GM12878 (cell line): ENCODE data around the gene ERC2. TPM values are rescaled to one million over a fixed set of nuclear protein-coding genes. Genes with fewer than 3 reads are reported as not detected.

Source experiments
- ATAC-seq: fragments of 200-7000 bp; cut with Tn5 transposase; 3 replicates; pipeline ENCODE4 v1.9.1; 2020; ENCODE audit warnings: mild to moderate bottlenecking, moderate library complexity
- BruUV-seq: library from RNA; stranded (reverse); fragments of 400-500 nt; replicated peaks from 2 replicates; lab custom pipeline; 2021; lab: Mats Ljungman, UMichigan
- CTCF ChIA-PET: fragments of 300-600 bp; sonication (Branson Sonifier 250); formaldehyde crosslinking; extraction: SDS; loops from one replicate; lab custom pipeline; 2021; ENCODE audit warnings: inconsistent platforms; lab: Yijun Ruan, JAX
- POLR2A ChIA-PET: fragments of 350-600 bp; formaldehyde crosslinking; extraction: SDS; loops from one replicate; lab custom pipeline; 2021; ENCODE audit warnings: inconsistent platforms; lab: Charles Lee
- RAD21 ChIA-PET: fragments of 300-600 bp; sonication (Branson Sonifier 250); formaldehyde crosslinking; loops from one replicate; lab custom pipeline; 2023; ENCODE audit warnings: antibody characterized with exemption; ENCODE audit not compliant: unreplicated experiment; lab: Charles Lee
- SMC1A ChIA-PET: fragments of 300-600 bp; sonication (Branson Sonifier 250); formaldehyde crosslinking; loops from one replicate; lab custom pipeline; 2023; ENCODE audit not compliant: unreplicated experiment, uncharacterized antibody; lab: Charles Lee
- DNase-seq: peaks from one replicate; pipeline ENCODE4 v3.0.0-alpha.2; 2011; ENCODE audit warnings: low read depth, low spot score
- FAIRE-seq: peaks from 3 replicates; lab custom pipeline; 2011; peaks lifted over from hg19 to GRCh38; lab: Jason Lieb, UNC
- H2AFZ ChIP-seq: 2 replicates; pipeline ENCODE4 v1.6.0; 2011; ENCODE audit warnings: low read depth, low read length, control low read depth; ENCODE audit not compliant: control insufficient read depth
- H3K27ac ChIP-seq: 2 replicates; pipeline ENCODE4 v1.5.1; 2011; ENCODE audit warnings: control low read depth; ENCODE audit not compliant: control insufficient read depth, insufficient read depth
- H3K27me3 ChIP-seq, 2 experiments: replicated peaks in 1 of 2; 2 replicates each; pipeline versions ENCODE4 v1.6.0 to v1.6.1; 2011; ENCODE audit warnings: low read length in 1 of 2; ENCODE audit not compliant: control insufficient read depth in 2 of 2, insufficient read depth in 2 of 2
- H3K36me3 ChIP-seq, 2 experiments: 2 replicates each; pipeline ENCODE4 v1.5.1; 2011; ENCODE audit warnings: low read length in 1 of 2; ENCODE audit not compliant: control insufficient read depth in 2 of 2, insufficient read depth in 2 of 2
- H3K4me1 ChIP-seq: 2 replicates; pipeline ENCODE4 v1.6.1; 2011; ENCODE audit warnings: mild to moderate bottlenecking, low read length, moderate library complexity, mixed read lengths; ENCODE audit not compliant: control insufficient read depth, insufficient read depth
- H3K4me2 ChIP-seq: 2 replicates; pipeline ENCODE4 v1.6.0; 2011; ENCODE audit warnings: control low read depth; ENCODE audit not compliant: control insufficient read depth, insufficient read depth
- H3K4me3 ChIP-seq: fragments of 200-600 bp; sonication (generic); 2 replicates; pipeline ENCODE4 v1.5.1; 2016
- H3K79me2 ChIP-seq: 2 replicates; pipeline ENCODE4 v1.6.0; 2011; ENCODE audit warnings: low read length; ENCODE audit not compliant: control insufficient read depth, insufficient read depth
- H3K9ac ChIP-seq: 2 replicates; pipeline ENCODE4 v1.8.0; 2011; ENCODE audit warnings: low read length, control low read depth, mixed read lengths; ENCODE audit not compliant: control insufficient read depth, insufficient read depth
- H3K9me3 ChIP-seq: replicated peaks from 3 replicates; pipeline ENCODE4 v1.5.1; 2011; ENCODE audit warnings: mild to moderate bottlenecking, low read length; ENCODE audit not compliant: control insufficient read depth, insufficient read depth
- H4K20me1 ChIP-seq: 2 replicates; pipeline ENCODE4 v1.6.0; 2011; ENCODE audit not compliant: control insufficient read depth, insufficient read depth
- CREB1 ChIP-seq: IDR thresholded peaks from 2 replicates; pipeline ENCODE4 v1.6.1; 2012; ENCODE audit warnings: low read depth, mild to moderate bottlenecking, inconsistent platforms
- EP300 ChIP-seq, 2 experiments: fragments of 150-350 bp in 1 of 2; IDR thresholded peaks; 2 replicates each; pipeline ENCODE4 v1.6.1; 2011 to 2012; ENCODE audit warnings: low read depth in 2 of 2, low read length in 2 of 2, borderline replicate concordance in 1 of 2, improper control_type of control experiment in 1 of 2, inconsistent platforms in 1 of 2; ENCODE audit not compliant: control insufficient read depth in 1 of 2
- EZH2 ChIP-seq: IDR thresholded peaks from 2 replicates; pipeline ENCODE4 v1.6.1; 2012; ENCODE audit warnings: low read depth, mild to moderate bottlenecking, control low read depth, inconsistent platforms, low read length, borderline replicate concordance; ENCODE audit not compliant: control insufficient read depth
- KDM1A ChIP-seq: fragments of 200-600 bp; sonication (generic); IDR thresholded peaks from 2 replicates; pipeline ENCODE4 v1.6.1; 2016; ENCODE audit warnings: borderline replicate concordance
- PML ChIP-seq: IDR thresholded peaks from 2 replicates; pipeline ENCODE4 v1.6.1; 2012; ENCODE audit warnings: low read length, inconsistent platforms
- STAT3 ChIP-seq: IDR thresholded peaks from 2 replicates; pipeline ENCODE4 v1.6.1; 2011; ENCODE audit warnings: low read depth, low read length, improper control_type of control experiment
- YBX1 ChIP-seq: fragments of 450-650 bp; IDR thresholded peaks from 2 replicates; pipeline ENCODE4 v1.6.1; 2016; ENCODE audit warnings: antibody characterized with exemption
- WGBS: methylation state at CpG from one replicate; pipeline ENCODE4 v1.1.6; 2016; ENCODE audit warnings: low lambda C conversion rate; ENCODE audit not compliant: insufficient replicate concordance, insufficient coverage; ENCODE audit errors: missing lambda C conversion rate; 5-methylcytosine and 5-hydroxymethylcytosine counted together
- in situ Hi-C: fragments of 300-500 bp; cut with MboI; formaldehyde crosslinking; loops from 9 replicates; pipeline ENCODE4 v1.14.3; 2018; ENCODE audit warnings: mixed read lengths
- intact Hi-C: fragments of 100-400 bp; cut with micrococcal nuclease; formaldehyde crosslinking; loops from one replicate; pipeline ENCODE4 v1.14.2; 2022; ENCODE audit not compliant: unreplicated experiment
- polyA plus RNA-seq, 11 experiments: library from polyadenylated mRNA; depleted of rRNA in 4 of 11; unstranded in 6 of 11; stranded (reverse) in 5 of 11; fragments of >200 nt; fragmentation: Nextera tagmentation in 4 of 11; fragmentation: Illumina TruSeq in 1 of 11; extraction: Ambion mirVana in 4 of 11; extraction: Trizol in 1 of 11; gene quantifications; 1 replicate in 1 of 11; 2 replicates in 10 of 11; pipeline versions ENCODE4 v1.2.1 to v1.2.3, GENCODE V29; 2011 to 2016; ENCODE audit warnings: inconsistent platforms in 2 of 11, missing spikeins in 2 of 11, low read depth in 1 of 11
- total RNA-seq, 4 experiments: library from RNA; depleted of rRNA in 3 of 4; stranded (reverse); fragments of >200 nt in 3 of 4; fragmentation: Illumina TruSeq in 1 of 4; extraction: Trizol in 1 of 4; gene quantifications; 2 replicates each; pipeline versions ENCODE4 v1.2.1 to v1.2.3, GENCODE V29; 2013 to 2021
- TF ChIP-seq, protein P1 (sequence below): fragments of 450-650 bp; IDR thresholded peaks from 2 replicates; pipeline ENCODE4 v1.6.1; 2017; ENCODE audit warnings: mild to moderate bottlenecking, moderate library complexity

Gene ERC2
- total and polyA plus RNA-seq, 10 of the 15 experiments (the other 5 are each of a cell fraction or from before 2014, with no cell fraction given): 0.06 to 1.4 (median 0.12) TPM; not detected in 3

DNA sequence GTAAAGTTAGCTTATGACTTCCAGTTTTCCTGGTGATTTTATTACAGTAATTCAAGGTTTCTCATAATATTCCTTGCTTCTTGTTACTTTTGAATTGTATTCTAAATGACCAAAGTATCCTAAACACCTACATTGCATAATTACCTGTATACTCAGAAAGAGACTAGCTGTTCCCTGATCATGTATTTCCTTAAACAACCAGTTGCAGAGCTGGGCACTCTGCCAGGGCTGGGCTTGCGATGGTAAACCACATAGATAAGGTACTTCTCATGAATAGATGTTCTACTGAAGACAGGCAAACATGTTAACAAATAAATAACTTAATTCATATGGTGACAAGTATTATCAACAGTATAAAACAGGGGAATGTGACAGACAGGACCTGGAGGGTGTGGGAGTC lies 838.8 kb downstream of the ERC2 start:
- POLR2A ChIA-PET: no interaction called here
- in situ Hi-C loops: no loop called here
- intact Hi-C loops: no loop called here
- no peak for TF ChIP-seq CREB1
- TF ChIP-seq, protein P1, sequence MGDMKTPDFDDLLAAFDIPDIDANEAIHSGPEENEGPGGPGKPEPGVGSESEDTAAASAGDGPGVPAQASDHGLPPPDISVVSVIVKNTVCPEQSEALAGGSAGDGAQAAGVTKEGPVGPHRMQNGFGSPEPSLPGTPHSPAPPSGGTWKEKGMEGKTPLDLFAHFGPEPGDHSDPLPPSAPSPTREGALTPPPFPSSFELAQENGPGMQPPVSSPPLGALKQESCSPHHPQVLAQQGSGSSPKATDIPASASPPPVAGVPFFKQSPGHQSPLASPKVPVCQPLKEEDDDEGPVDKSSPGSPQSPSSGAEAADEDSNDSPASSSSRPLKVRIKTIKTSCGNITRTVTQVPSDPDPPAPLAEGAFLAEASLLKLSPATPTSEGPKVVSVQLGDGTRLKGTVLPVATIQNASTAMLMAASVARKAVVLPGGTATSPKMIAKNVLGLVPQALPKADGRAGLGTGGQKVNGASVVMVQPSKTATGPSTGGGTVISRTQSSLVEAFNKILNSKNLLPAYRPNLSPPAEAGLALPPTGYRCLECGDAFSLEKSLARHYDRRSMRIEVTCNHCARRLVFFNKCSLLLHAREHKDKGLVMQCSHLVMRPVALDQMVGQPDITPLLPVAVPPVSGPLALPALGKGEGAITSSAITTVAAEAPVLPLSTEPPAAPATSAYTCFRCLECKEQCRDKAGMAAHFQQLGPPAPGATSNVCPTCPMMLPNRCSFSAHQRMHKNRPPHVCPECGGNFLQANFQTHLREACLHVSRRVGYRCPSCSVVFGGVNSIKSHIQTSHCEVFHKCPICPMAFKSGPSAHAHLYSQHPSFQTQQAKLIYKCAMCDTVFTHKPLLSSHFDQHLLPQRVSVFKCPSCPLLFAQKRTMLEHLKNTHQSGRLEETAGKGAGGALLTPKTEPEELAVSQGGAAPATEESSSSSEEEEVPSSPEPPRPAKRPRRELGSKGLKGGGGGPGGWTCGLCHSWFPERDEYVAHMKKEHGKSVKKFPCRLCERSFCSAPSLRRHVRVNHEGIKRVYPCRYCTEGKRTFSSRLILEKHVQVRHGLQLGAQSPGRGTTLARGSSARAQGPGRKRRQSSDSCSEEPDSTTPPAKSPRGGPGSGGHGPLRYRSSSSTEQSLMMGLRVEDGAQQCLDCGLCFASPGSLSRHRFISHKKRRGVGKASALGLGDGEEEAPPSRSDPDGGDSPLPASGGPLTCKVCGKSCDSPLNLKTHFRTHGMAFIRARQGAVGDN: no peak
- TF ChIP-seq STAT3: no peak
- TF ChIP-seq KDM1A: no peak
- TF ChIP-seq EZH2: no peak
- TF ChIP-seq PML: no peak
- TF ChIP-seq YBX1: no peak
- no peak for TF ChIP-seq EP300 (IDR thresholded peaks at IDR 0.05; ENCODE audit: borderline replicate concordance in 1 of 2, control insufficient read depth in 1 of 2, low read depth in 2 of 2, low read length in 2 of 2)
- Histone ChIP-seq H3K4me3 (no peak overlapping the region), H3K4me1 (peaks cover 14% of the 10 kb centered on the region), H3K9ac (no peak overlapping the region), H2AFZ (no peak overlapping the region), H3K79me2 (no peaks in the 10 kb centered on the region), H4K20me1 (no peaks in the 10 kb centered on the region), H3K36me3 (no peaks in the 10 kb centered on the region), H3K27me3 (no peaks in the 10 kb centered on the region), H3K4me2 (no peak overlapping the region), H3K9me3 (no peaks in the 10 kb centered on the region), H3K27ac (no peak overlapping the region)
- FAIRE-seq (no peak), DNase-seq (no peak), ATAC-seq (no peak)
- RAD21 ChIA-PET: interaction anchor here (1.2 to 2.3 kb wide), 2 partner anchors 32 to 33 kb away, joined by 3 to 11 read pairs; no protein-coding TSS in a partner anchor
- WGBS: 89% methylated on average over 1 of the region's 1 CpG
- CTCF ChIA-PET: interaction anchor here (1.2 to 1.3 kb wide), 2 partner anchors 23 to 37 kb away, joined by 3 to 4 read pairs; no protein-coding TSS in a partner anchor
- SMC1A ChIA-PET: interaction anchor here (1.0 to 4.0 kb wide), 7 partner anchors 9 to 51 kb away, joined by 3 to 17 read pairs (median 3); no protein-coding TSS in a partner anchor
- BruUV-seq: no TSS peak
